Epithelial cell of prostate (primary cell): ENCODE data around the gene LHPP.
A peak's percentile ranks its signal among the peaks of the same experiment; 100 is the strongest.

Experiments
- DNase-seq: peaks from one replicate; pipeline ENCODE4 v3.0.0-alpha.2; 2011; ENCODE audit warnings: low read depth, low spot score
- H3K27ac ChIP-seq: fragments of 450-650 bp; 2 replicates; pipeline ENCODE4 v1.5.1; 2017; ENCODE audit warnings: mild to moderate bottlenecking

Gene LHPP

DNA sequence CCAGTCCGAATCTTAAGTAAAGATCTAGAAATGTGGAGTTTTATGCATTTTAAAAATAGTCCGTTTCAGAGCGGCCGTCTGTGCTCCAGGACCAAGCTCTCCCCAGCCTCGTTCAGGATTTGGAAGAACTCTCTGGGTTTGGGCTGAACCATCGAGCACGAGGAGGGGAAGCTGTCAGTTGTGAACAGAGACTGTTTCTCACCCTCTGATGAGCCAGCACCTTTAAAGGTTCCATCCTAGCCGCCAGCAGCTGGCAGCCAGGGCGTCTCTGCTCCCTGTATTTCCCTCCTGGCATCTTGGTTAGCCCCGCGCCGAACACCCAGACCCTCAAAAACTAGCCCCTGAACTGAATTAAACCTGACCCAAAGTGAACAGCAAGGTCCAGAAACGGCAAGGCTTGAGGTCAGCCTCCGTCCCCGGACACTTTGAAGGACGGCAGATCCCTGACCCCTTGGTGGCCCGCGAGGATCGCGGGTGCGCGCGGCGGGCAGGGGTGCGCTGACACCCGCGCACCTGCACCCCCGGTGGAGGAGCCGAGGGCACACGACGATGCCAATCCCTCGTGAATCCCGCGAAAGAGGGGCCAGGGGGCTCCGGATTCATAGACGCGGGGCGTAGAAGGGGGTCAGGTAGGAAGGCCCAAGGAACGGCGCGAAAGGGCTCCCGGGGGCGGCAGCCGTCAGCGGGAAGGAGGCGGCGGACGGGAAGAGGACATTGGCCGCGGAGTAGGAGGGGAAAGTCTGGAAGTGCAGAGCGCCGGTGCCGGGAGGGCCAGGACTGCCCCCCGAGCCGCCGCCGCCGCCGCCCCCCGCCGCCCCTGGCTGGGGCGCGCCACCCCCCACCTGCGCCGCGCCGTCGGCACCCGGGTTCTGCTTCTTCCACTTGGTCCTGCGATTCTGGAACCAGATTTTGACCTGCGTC is 14.5 kb upstream of the LHPP start:
- no peak for DNase-seq
- H3K27ac ChIP-seq, result no peak overlapping the region

GRCh38 chr10:124447751-124448466 is 13.7 kb upstream of the LHPP start:
- DNase-seq, result no peak
- H3K27ac ChIP-seq, result no peak overlapping the region

GRCh38 chr10:124448696-124449169 is 12.9 kb upstream of the LHPP start:
- no peak for DNase-seq

DNA sequence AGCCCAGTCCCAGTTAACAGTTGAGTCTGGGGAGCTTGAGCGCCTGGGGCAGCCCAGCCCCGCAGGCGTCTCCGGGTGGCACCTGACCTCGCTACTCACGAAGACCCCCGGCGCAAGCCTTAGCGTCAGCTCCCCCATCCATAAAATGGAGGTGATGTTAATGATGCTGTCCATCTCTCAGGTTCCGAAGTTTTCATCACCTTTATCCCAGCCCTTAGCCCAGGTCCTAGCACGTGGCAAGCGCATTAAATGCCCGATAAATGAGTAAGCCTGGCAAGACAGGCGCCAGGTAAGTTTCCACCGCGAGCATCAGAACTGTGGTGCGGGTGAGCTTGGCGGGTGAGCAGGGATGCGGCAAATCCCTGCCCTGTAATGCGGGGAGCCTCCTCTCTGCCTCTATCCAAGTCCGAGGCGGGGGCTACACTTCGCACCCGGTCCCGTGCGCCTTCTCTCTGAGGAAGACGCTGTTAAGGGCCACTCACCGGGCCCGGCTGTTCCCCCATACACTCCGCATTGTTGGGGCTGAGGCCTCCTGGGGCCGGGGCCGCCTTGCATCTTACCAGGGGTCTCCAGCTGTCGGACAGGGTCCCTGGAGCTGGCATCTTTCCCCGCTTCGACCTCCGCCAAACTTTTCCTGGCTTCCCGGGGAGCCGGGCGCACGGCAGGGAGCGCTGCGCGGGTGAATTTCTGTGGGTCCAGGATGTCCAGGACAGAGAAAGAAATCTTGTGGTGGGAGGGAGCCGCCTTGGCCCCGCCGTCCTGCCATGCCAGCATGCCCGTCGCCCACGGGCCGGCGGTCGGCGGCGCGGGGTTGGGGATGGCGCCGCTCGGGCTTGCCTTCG is 12.2 kb upstream of the LHPP start:
- no peak overlapping the region for H3K27ac ChIP-seq
- peak; percentile 6 for DNase-seq

More at GRCh38 chr10:124448696-124449169, 12.9 kb upstream of the LHPP start:
- H3K27ac ChIP-seq, result no peak overlapping the region

DNA sequence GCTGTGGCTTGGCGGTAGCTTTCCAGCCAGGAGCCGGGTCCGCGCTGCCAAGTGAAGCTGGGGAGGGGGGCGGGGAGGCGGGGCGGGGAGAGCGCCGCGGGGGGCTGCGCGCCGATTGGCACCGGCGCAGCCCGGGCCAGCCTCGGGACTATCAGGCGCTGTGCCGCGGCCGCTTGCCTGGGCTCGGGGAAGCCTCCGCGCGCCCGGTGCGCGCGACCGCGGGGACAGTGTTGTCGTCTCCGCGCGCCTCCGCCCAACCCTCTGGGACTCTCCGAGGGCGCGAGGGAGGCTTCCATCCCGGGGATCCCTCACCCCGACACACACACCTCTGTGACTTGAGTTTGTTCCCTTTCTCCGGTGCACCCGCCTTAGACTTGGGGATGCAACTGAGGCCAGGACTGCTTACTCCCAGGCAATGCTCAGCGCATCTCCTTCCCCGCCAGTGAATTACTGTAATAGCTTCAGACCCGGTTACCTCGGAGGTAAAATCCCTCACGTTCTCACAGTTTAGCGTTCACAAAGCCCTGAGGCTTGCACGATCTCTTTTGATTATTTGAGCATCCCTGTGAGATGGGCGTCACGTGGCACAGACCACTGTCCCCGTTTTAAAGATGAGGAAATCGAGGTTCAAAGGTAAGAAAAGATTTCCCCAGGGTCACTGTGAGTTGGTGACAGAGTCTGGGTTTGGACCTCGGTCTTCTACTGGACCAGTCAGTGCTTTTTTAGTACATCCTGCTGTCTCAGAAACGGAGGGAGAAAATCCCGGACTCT is 11.4 kb upstream of the LHPP start, which contains the start of gene NKX1-2:
Gene NKX1-2, minus strand, starts transcription at position 24 of the 771 bp plus-strand sequence. CDS start 92 bp downstream, outside the sequence.
- H3K27ac ChIP-seq, result no peak within 1 kb of the TSS
- no peak for DNase-seq

- no peak for DNase-seq
- no peak overlapping the region for H3K27ac ChIP-seq
Measured at GRCh38 chr10:124450783-124451057, 10.9 kb upstream of the LHPP start.

GRCh38 chr10:124451276-124451675 is 10.3 kb upstream of the LHPP start:
- no peak for DNase-seq
- H3K27ac ChIP-seq, result no peak overlapping the region

DNA sequence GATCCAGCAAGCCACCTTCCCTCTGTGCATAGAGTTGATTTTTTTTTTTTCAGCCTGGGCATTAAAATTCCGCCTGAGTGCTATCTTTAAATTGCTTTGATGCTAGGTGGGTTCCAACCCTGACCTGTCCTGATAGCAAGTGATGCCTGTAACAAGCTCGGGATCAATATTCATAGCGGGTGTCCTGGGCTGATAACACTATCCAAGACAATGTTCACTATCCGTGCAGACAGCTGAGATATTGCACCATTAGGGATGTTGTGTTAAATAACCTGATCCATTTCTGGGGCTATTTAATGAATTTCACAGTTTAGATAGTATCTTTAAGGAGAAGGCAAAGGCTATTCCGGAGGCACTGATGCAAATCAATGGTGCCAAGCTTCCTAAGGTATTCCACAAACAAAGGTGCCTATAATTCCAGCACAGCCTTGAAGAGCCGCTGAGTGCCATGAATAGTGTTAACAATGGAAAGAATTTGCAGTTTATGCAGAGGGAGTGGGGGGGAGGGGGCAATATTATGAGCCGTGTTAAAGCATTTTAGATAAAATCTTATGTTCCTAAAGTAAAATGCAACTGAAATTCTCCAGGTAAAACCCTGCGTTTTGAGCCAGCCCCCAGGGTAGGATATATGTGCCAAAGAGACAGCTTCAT is 7.5 kb upstream of the LHPP start:
- no peak for DNase-seq
- H3K27ac ChIP-seq, result no peak overlapping the region

DNA sequence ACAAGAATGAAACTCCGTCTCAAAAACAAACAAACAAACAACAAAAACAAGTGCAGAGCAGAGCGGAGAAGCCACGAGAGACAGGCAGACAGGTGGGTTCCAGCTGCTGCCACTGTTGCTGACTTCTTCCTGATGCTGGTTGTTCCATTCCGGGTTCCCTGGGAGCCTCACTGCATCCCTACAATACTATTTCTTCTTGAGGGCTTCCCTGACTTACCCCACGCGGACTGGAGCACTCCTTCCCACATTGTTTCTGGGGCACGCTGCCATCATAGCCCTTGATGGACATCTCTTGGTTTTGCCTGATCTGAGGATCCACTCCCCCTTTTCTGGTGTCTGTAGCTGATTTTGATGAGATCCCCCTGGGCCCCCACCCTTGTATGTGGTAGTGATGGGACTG is 6.2 kb upstream of the LHPP start:
- DNase-seq, result no peak
- H3K27ac ChIP-seq, result no peak overlapping the region

GRCh38 chr10:124458473-124458872 is 3.1 kb upstream of the LHPP start:
- no peak for DNase-seq
- H3K27ac ChIP-seq, result no peak overlapping the region

GRCh38 chr10:124458889-124459288 is 2.7 kb upstream of the LHPP start:
- no peak for DNase-seq
- H3K27ac ChIP-seq, result no peak overlapping the region

DNA sequence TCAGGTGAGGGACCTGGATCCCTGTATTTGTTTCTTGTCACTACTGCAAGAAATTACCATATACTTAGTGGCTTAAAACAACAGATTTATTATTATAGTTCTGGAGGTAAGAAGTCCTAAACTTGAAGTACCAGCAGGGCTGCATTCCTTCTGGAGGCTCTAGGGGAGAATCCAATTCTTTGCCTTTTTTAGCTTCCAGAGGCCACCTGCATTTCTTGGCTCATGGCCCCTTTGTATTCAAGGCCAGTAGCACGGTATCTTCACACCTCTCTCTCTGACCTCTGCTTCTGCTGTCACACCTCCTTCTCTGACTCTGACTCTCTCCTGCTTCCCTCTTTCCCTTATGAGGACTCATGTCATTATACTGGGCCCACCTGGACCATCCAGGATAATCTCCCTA is 2.2 kb upstream of the LHPP start:
- DNase-seq, result no peak
- H3K27ac ChIP-seq, result no peak overlapping the region

GRCh38 chr10:124460144-124460543 is 1.5 kb upstream of the LHPP start:
- no peak for DNase-seq
- H3K27ac ChIP-seq, result no peak overlapping the region

GRCh38 chr10:124462348-124462695 is 699 bp downstream of the LHPP start:
- no peak overlapping the region for H3K27ac ChIP-seq

GRCh38 chr10:124464028-124464965 is 2.7 kb downstream of the LHPP start:
- no peak overlapping the region for H3K27ac ChIP-seq
- DNase-seq, result no peak

More at GRCh38 chr10:124462348-124462695, 699 bp downstream of the LHPP start:
- no peak for DNase-seq

DNA sequence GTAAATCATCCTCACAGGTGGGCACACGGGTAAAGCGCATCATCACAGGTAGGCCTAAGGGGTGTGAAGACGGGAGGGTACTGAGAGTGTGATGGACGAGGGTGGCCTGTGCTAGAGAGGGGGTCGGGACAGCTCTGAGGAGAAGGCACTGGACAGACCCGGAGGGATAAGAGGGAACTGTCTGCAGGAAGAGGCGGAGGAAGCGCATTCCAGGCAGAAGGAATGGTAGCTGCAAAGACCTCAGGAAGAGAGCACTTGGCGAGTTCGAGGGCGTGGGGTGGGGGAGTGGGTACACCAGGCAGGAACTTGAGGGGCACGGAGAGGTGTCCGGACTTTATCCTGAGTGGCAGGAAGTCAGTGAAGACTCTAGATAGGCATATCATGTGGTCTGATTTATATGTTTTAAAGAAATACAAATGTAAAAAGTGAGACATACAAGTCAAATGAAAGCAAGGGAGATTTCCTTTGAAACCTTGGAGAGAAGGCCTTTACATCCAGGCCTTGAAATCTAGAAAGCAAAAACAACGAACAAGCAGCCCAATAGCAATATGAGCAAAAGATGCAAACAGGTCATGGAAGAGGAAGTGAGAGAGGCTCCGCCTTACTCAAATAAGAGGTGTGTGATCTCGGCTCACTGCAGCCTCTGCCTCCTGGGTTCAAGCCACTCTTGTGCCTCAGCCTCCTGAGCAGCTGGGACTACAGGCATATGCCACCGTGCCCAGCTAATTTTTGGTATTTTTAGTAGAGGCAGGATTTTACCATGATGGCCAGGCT is 3.6 kb downstream of the LHPP start:
- no peak overlapping the region for H3K27ac ChIP-seq
- DNase-seq, result no peak

DNA sequence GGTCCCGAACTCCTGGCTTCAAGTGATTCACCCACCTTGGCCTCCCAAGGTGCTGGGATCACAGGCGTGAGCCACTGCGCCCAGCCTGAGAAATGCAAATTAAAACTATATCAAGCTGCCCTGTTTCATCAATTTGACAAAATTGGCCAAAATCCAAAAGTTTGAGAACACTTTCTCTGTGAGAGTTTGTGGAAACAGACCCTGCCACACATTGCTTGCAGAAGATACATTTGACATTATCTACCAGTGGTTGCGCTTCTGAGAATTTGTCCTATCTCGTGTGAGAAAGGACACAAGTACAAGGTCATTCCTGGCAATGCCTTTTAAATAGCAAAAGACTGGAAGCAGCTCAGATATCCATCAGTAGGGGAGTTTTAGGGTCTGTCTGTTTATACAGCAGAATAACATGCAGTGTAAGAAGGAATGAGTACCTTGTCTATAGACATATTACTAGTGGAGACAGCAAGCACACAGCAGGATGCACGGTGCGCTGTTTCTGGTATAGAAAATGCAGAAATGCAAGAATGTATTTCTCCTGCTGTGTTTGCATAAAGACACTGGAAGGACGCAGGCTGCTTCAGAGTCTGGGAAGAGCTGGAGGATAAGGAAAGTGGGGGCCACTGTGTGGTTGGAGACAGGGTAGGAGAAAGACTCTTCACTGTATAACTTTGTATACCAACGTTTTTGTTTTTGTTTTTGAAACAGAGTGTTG is 4.3 kb downstream of the LHPP start:
- DNase-seq, result no peak
- no peak overlapping the region for H3K27ac ChIP-seq
